ENCODE data around the gene CASQ2. TPM values are rescaled to one million over a fixed set of nuclear protein-coding genes. Genes with fewer than 3 reads are reported as not detected.

Gene CASQ2
- total RNA-seq, 4 donors from 2014 or later = 1.5 to 30.2 (median 7.8) TPM

- no peaks in the 10 kb centered on the region for H3K9me3 ChIP-seq
- H3K36me3 ChIP-seq = no peaks in the 10 kb centered on the region
- H3K4me3 ChIP-seq = no peak overlapping the region
- H3K4me1 ChIP-seq = no peaks in the 10 kb centered on the region
- DNase-seq = no peak
- H3K27me3 ChIP-seq = no peaks in the 10 kb centered on the region
- intact Hi-C loops (cut with DNase I; ENCODE audit: low total_unique reads) = no loop called here
- TF ChIP-seq POLR2A (IDR thresholded peaks at IDR 0.05) (no peak), CTCF (IDR thresholded peaks at IDR 0.05) (no peak)
- no peak overlapping the region for H3K27ac ChIP-seq
These were observed 77.5 kb downstream of the CASQ2 start for GRCh38 chr1:115690972-115691371.

DNA sequence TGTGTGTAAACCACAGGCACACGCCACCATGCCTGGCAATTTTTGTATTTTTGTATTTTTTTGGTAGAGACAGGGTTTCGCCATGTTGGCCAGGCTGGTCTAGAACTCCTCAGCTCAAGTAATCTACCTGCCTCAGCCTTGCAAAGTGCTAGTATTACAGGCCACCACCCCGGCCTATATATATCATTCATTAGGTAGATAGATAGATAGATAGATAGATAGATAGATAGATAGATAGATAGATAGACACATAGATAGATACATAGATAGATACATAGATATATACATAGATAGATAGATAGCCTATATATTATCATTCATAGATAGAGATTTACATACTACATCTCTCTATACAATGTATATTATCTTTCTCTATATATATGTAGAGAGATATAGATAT, 80.8 kb downstream of the CASQ2 start:
- Histone ChIP-seq H3K27me3 (no peaks in the 10 kb centered on the region), H3K4me1 (no peaks in the 10 kb centered on the region), H3K4me3 (no peak overlapping the region), H3K27ac (no peak overlapping the region), H3K9me3 (no peaks in the 10 kb centered on the region), H3K36me3 (no peaks in the 10 kb centered on the region)
- no peak for TF ChIP-seq CTCF (IDR thresholded peaks at IDR 0.05)
- TF ChIP-seq POLR2A (IDR thresholded peaks at IDR 0.05) = no peak
- intact Hi-C loops (cut with DNase I; ENCODE audit: low total_unique reads) = no loop called here
- no peak for DNase-seq

GRCh38 chr1:115685029-115685705, 83.3 kb downstream of the CASQ2 start:
- DNase-seq = no peak
- TF ChIP-seq POLR2A (IDR thresholded peaks at IDR 0.05) (no peak), CTCF (IDR thresholded peaks at IDR 0.05) (no peak)
- Histone ChIP-seq H3K27ac (no peak overlapping the region), H3K4me1 (no peaks in the 10 kb centered on the region), H3K36me3 (no peaks in the 10 kb centered on the region), H3K9me3 (no peaks in the 10 kb centered on the region), H3K4me3 (no peak overlapping the region), H3K27me3 (no peaks in the 10 kb centered on the region)
- intact Hi-C loops (cut with DNase I; ENCODE audit: low total_unique reads) = no loop called here

DNA sequence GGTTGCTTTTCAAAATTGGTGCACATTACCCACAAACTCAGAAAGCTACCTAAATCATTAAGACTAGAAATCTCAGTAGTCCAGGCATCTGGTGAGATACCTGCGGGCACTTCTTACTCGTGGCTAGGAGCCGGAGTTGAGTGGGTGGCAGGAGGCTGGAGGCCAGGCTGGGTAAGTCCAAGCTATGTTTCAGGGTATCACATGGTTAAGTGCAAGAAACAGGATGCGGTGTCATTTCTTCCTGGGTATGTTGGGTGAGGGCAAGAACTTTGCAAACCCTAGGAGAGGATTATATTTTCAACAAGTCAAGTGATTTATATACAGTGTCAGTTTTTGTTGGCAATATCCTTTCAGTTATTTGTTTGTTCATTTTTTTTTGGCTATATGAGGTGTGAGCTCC, 85.7 kb downstream of the CASQ2 start:
- Histone ChIP-seq H3K4me1 (peaks cover 0 to 14% of the 10 kb centered on the region in 2 donors), H3K4me3 (no peak overlapping the region), H3K9me3 (no peaks in the 10 kb centered on the region), H3K27me3 (no peaks in the 10 kb centered on the region), H3K36me3 (no peaks in the 10 kb centered on the region), H3K27ac (no peak overlapping the region)
- no peak for TF ChIP-seq CTCF (IDR thresholded peaks at IDR 0.05)
- no peak for TF ChIP-seq POLR2A (IDR thresholded peaks at IDR 0.05)
- intact Hi-C loops (cut with DNase I; ENCODE audit: low total_unique reads) = no loop called here
- DNase-seq = no peak

DNA sequence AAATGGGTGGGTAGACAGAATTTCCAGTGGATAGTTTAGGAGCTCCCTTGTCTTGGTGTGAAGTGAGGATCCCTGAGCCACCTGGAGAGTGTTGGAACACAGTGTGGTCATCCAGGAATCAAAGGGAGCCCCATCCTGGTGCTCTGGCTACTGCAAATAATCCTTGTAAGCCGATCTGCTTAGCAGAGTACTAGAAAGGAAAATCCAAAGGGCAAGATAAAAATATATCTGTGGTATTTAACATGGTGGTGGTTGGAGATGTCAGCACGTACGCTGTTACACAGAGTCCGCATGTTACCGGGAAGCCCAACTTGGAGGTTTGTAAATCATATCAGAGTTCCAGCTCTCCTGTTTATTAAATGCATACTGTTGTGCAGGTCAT, 87.8 kb downstream of the CASQ2 start:
- Histone ChIP-seq H3K27ac (peak overlapping the region; percentile 82 to 83), H3K4me3 (no peak overlapping the region), H3K36me3 (no peaks in the 10 kb centered on the region), H3K4me1 (peaks cover 0 to 14% of the 10 kb centered on the region in 2 donors), H3K27me3 (no peaks in the 10 kb centered on the region), H3K9me3 (no peaks in the 10 kb centered on the region)
- DNase-seq = no peak
- no peak for TF ChIP-seq POLR2A (IDR thresholded peaks at IDR 0.05)
- no peak for TF ChIP-seq CTCF (IDR thresholded peaks at IDR 0.05)
- intact Hi-C loops (cut with DNase I; ENCODE audit: low total_unique reads) = no loop called here

Data from uterus (tissue), 4 donors.